ENCODE data around the gene RPIA. TPM values are rescaled to one million over a fixed set of nuclear protein-coding genes. Genes with fewer than 3 reads are reported as not detected.

RPIA gene
- total RNA-seq, 3 donors from 2014 or later = 17.5 to 29.7 (median 25.7) TPM

GRCh38 chr2:88657131-88657530, 34.3 kb upstream of the RPIA start:
- DNase-seq = no peak
- no peak for TF ChIP-seq CTCF (IDR thresholded peaks at IDR 0.05)
- ATAC-seq = peak; percentile 28
- Histone ChIP-seq H3K4me1 (ENCODE audit: low read depth) (no peaks in the 10 kb centered on the region), H3K9me3 (no peaks in the 10 kb centered on the region), H3K36me3 (ENCODE audit: low read depth) (no peaks in the 10 kb centered on the region), H3K4me3 (no peak overlapping the region)
- intact Hi-C loops (cut with DNase I, micrococcal nuclease) = no loop called here

GRCh38 chr2:88658326-88658725, 33.1 kb upstream of the RPIA start:
- no peaks in the 10 kb centered on the region for H3K36me3 ChIP-seq (ENCODE audit: low read depth)
- no peak overlapping the region for H3K4me3 ChIP-seq
- intact Hi-C loops (cut with DNase I, micrococcal nuclease) = no loop called here
- TF ChIP-seq CTCF (IDR thresholded peaks at IDR 0.05) = no peak
- H3K4me1 ChIP-seq (ENCODE audit: low read depth) = no peaks in the 10 kb centered on the region
- H3K9me3 ChIP-seq = no peaks in the 10 kb centered on the region
- DNase-seq = no peak
- no peak for ATAC-seq

- intact Hi-C loops (cut with DNase I, micrococcal nuclease) = no loop called here
- Histone ChIP-seq H3K36me3 (ENCODE audit: low read depth) (no peaks in the 10 kb centered on the region), H3K4me3 (no peak overlapping the region), H3K9me3 (no peaks in the 10 kb centered on the region), H3K4me1 (ENCODE audit: low read depth) (no peaks in the 10 kb centered on the region)
- no peak for TF ChIP-seq CTCF (IDR thresholded peaks at IDR 0.05)
- DNase-seq (no peak), ATAC-seq (peak; percentile 62)
Observed at GRCh38 chr2:88658881-88659537, 32.5 kb upstream of the RPIA start.

GRCh38 chr2:88659538-88659915, 31.9 kb upstream of the RPIA start:
- Histone ChIP-seq H3K36me3 (ENCODE audit: low read depth) (no peaks in the 10 kb centered on the region), H3K4me1 (ENCODE audit: low read depth) (no peaks in the 10 kb centered on the region), H3K9me3 (no peaks in the 10 kb centered on the region), H3K4me3 (no peak overlapping the region)
- intact Hi-C loops (cut with DNase I, micrococcal nuclease) = no loop called here
- ATAC-seq = peak; percentile 91
- TF ChIP-seq CTCF (IDR thresholded peaks at IDR 0.05) = no peak
- peak in 2 of 3 donors; percentile 35 to 60 for DNase-seq

- no peak for TF ChIP-seq CTCF (IDR thresholded peaks at IDR 0.05)
- H3K4me3 ChIP-seq = no peak overlapping the region
- DNase-seq = no peak
- H3K9me3 ChIP-seq = no peaks in the 10 kb centered on the region
- no peak for ATAC-seq
- H3K36me3 ChIP-seq (ENCODE audit: low read depth) = no peaks in the 10 kb centered on the region
- intact Hi-C loops (cut with DNase I, micrococcal nuclease) = no loop called here
- no peaks in the 10 kb centered on the region for H3K4me1 ChIP-seq (ENCODE audit: low read depth)
Observed at GRCh38 chr2:88660622-88661021, 30.9 kb upstream of the RPIA start.

GRCh38 chr2:88666576-88666975, 24.9 kb upstream of the RPIA start:
- Histone ChIP-seq H3K9me3 (no peaks in the 10 kb centered on the region), H3K4me3 (no peak overlapping the region), H3K4me1 (ENCODE audit: low read depth) (no peaks in the 10 kb centered on the region), H3K36me3 (ENCODE audit: low read depth) (no peaks in the 10 kb centered on the region)
- DNase-seq (no peak), ATAC-seq (no peak)
- intact Hi-C loops (cut with DNase I, micrococcal nuclease) = no loop called here
- TF ChIP-seq CTCF (IDR thresholded peaks at IDR 0.05) = no peak

All from mucosa of descending colon (tissue), 3 donors.